GM12878 (cell line): Measurements from ENCODE around the gene KIF12.

ENCODE experiments used
- CHD1 ChIP-seq: IDR thresholded peaks from 2 replicates; pipeline ENCODE4 v1.6.1; 2012; ENCODE audit warnings: low read depth, low read length, improper control_type of control experiment
- CTCF ChIP-seq, 3 experiments: IDR thresholded peaks in 2 of 3; conservative IDR thresholded peaks in 1 of 3; 2 replicates each; pipeline ENCODE4 v1.5.1; 2011; ENCODE audit warnings: low read depth in 3 of 3, low read length in 3 of 3, mild to moderate bottlenecking in 3 of 3, control low read depth in 2 of 3, moderate library complexity in 2 of 3, inconsistent platforms in 1 of 3, mixed read lengths in 1 of 3; ENCODE audit not compliant: control insufficient read depth in 2 of 3, insufficient read depth in 1 of 3; ENCODE audit errors: extremely low read depth in 1 of 3
- EZH2 ChIP-seq: IDR thresholded peaks from 2 replicates; pipeline ENCODE4 v1.6.1; 2012; ENCODE audit warnings: low read depth, mild to moderate bottlenecking, control low read depth, inconsistent platforms, low read length, borderline replicate concordance; ENCODE audit not compliant: control insufficient read depth
- MAX ChIP-seq: IDR thresholded peaks from 2 replicates; pipeline ENCODE4 v1.6.1; 2012; ENCODE audit warnings: low read depth, low read length, improper control_type of control experiment
- POLR2A ChIP-seq: IDR thresholded peaks from 2 replicates; pipeline ENCODE4 v1.6.1; 2011; ENCODE audit warnings: low read depth, mild to moderate bottlenecking, low read length
- RAD21 ChIP-seq: IDR thresholded peaks from 2 replicates; pipeline ENCODE4 v1.6.1; 2011; ENCODE audit warnings: mild to moderate bottlenecking, low read depth, low read length, moderate library complexity; ENCODE audit not compliant: insufficient read depth
- REST ChIP-seq: IDR thresholded peaks from 2 replicates; pipeline ENCODE4 v1.6.1; 2012; ENCODE audit warnings: mild to moderate bottlenecking, low read depth, low read length
- SIN3A ChIP-seq: IDR thresholded peaks from 2 replicates; pipeline ENCODE4 v1.6.1; 2012; ENCODE audit warnings: low read depth, low read length, improper control_type of control experiment
- SRF ChIP-seq, 2 experiments: IDR thresholded peaks; 2 replicates each; pipeline ENCODE4 v1.6.1; 2011; ENCODE audit warnings: low read depth in 2 of 2, low read length in 2 of 2, mild to moderate bottlenecking in 1 of 2, moderate library complexity in 1 of 2
- TAF1 ChIP-seq: IDR thresholded peaks from 2 replicates; pipeline ENCODE4 v1.6.1; 2011; ENCODE audit warnings: mild to moderate bottlenecking, low read depth, low read length, borderline replicate concordance

GRCh38 chr9:114094971-114095370 is 4.1 kb downstream of the KIF12 start:
- TF ChIP-seq EZH2 (no peak), SRF (IDR thresholded peaks at IDR 0.05; ENCODE audit: low read depth in 2 of 2, low read length in 2 of 2) (no peak), CTCF (IDR thresholded peaks at IDR 0.05 in 2 of 3, conservative IDR thresholded peaks at IDR 0.05 in 1 of 3; ENCODE audit: control insufficient read depth in 2 of 3, extremely low read depth in 1 of 3, insufficient read depth in 1 of 3, low read depth in 3 of 3, low read length in 3 of 3) (no peak), TAF1 (no peak), POLR2A (no peak), CHD1 (no peak), REST (no peak), RAD21 (no peak), SIN3A (no peak), MAX (no peak)
